K562 (cell line): ENCODE measurements around the gene ACAD10. TPM values are rescaled to one million over a fixed set of nuclear protein-coding genes. Genes with fewer than 3 reads are reported as not detected.

Source experiments
- HCFC1 ChIP-seq: IDR thresholded peaks from 2 replicates; pipeline ENCODE4 v1.6.1; 2012; ENCODE audit warnings: low read depth, low read length, improper control_type of control experiment
- MAFG ChIP-seq: fragments of 450-650 bp; conservative IDR thresholded peaks from 2 replicates; pipeline ENCODE4 v1.6.1; 2016; ENCODE audit warnings: missing genetic modification characterization, missing compliant biosample characterization
- MECOM ChIP-seq: fragments of 250-450 bp; sonication (Bioruptor Pico); IDR thresholded peaks from 2 replicates; pipeline ENCODE4 v1.8.0; 2022; ENCODE audit warnings: inconsistent platforms
- NFXL1 ChIP-seq: fragments of 450-650 bp; formaldehyde crosslinking; IDR thresholded peaks from 2 replicates; pipeline ENCODE4 v1.4.0; 2021; ENCODE audit warnings: mild to moderate bottlenecking
- PHF21A ChIP-seq: fragments of 450-650 bp; IDR thresholded peaks from 2 replicates; pipeline ENCODE4 v1.6.1; 2017; ENCODE audit warnings: low read depth, borderline replicate concordance
- POU5F1 ChIP-seq: fragments of 150-350 bp; IDR thresholded peaks from 2 replicates; pipeline ENCODE4 v1.6.1; 2014; ENCODE audit warnings: borderline replicate concordance, low read length, low read depth, mild to moderate bottlenecking; ENCODE audit not compliant: partially characterized antibody
- SAFB2 ChIP-seq: fragments of 200-400 bp; formaldehyde crosslinking; IDR thresholded peaks from 2 replicates; pipeline ENCODE4 v1.6.1; 2018; ENCODE audit warnings: borderline replicate concordance, low read length, low read depth, moderate library complexity; ENCODE audit not compliant: severe bottlenecking
- SAP30 ChIP-seq: fragments of 200-600 bp; sonication (generic); IDR thresholded peaks from 2 replicates; pipeline ENCODE4 v1.6.1; 2012; ENCODE audit warnings: borderline replicate concordance, low read depth, mild to moderate bottlenecking, moderate library complexity, low read length, control low read depth, inconsistent platforms; ENCODE audit not compliant: insufficient read depth, poor library complexity, severe bottlenecking
- SIN3A ChIP-seq, 2 experiments: fragments of 150-350 bp in 1 of 2; IDR thresholded peaks; 2 replicates each; pipeline ENCODE4 v1.6.1; 2011 to 2016; ENCODE audit warnings: borderline replicate concordance in 2 of 2, low read depth in 2 of 2, low read length in 2 of 2, mild to moderate bottlenecking in 2 of 2, moderate library complexity in 2 of 2; ENCODE audit not compliant: control insufficient read depth in 1 of 2
- SMARCA4 ChIP-seq: fragments of 450-650 bp; IDR thresholded peaks from 2 replicates; pipeline ENCODE4 v1.6.1; 2016
- SMC3 ChIP-seq: conservative IDR thresholded peaks from 2 replicates; pipeline ENCODE4 v1.6.1; 2011; ENCODE audit warnings: low read depth, low read length, improper control_type of control experiment; ENCODE audit not compliant: insufficient read depth
- SRSF3 ChIP-seq: fragments of 200-400 bp; formaldehyde crosslinking; IDR thresholded peaks from 2 replicates; pipeline ENCODE4 v1.6.1; 2016; ENCODE audit warnings: mild to moderate bottlenecking, low read length, moderate library complexity; ENCODE audit not compliant: insufficient read depth
- ZBTB17 ChIP-seq: fragments of 450-650 bp; formaldehyde crosslinking; IDR thresholded peaks from 2 replicates; pipeline ENCODE4 v1.4.0; 2020; ENCODE audit warnings: mild to moderate bottlenecking
- ZNF354B ChIP-seq: fragments of 250-450 bp; sonication (Bioruptor Pico); IDR thresholded peaks from 2 replicates; pipeline ENCODE4 v1.4.0; 2020
- ZNF609 ChIP-seq: sonication (generic); formaldehyde crosslinking; IDR thresholded peaks from 2 replicates; pipeline ENCODE4 v1.8.1; 2023; ENCODE audit warnings: missing genetic modification reagents, mild to moderate bottlenecking, borderline replicate concordance
- polyA plus RNA-seq, 8 experiments: library from polyadenylated mRNA; depleted of rRNA in 4 of 8; stranded (reverse) in 5 of 8; unstranded in 3 of 8; fragments of >200 nt; fragmentation: Nextera tagmentation in 2 of 8; fragmentation: Illumina TruSeq in 1 of 8; extraction: Ambion mirVana in 2 of 8; extraction: Trizol in 1 of 8; gene quantifications; 2 replicates each; pipeline versions ENCODE4 v1.2.1 to v1.2.3, GENCODE V29; 2011 to 2014; ENCODE audit warnings: inconsistent platforms in 1 of 8, missing spikeins in 1 of 8
- total RNA-seq, 7 experiments: library from RNA; depleted of rRNA in 6 of 7; stranded (reverse); fragments of >200 nt in 6 of 7; fragmentation: Illumina TruSeq in 2 of 7; extraction: Trizol in 2 of 7; gene quantifications; 2 replicates each; pipeline versions ENCODE4 v1.2.1 to v1.2.3, GENCODE V29; 2011 to 2021; ENCODE audit warnings: low replicate concordance in 1 of 7
- TF ChIP-seq, protein P1 (sequence below): fragments of 450-650 bp; IDR thresholded peaks from 2 replicates; pipeline ENCODE4 v1.6.1; 2016; ENCODE audit warnings: missing biosample characterization, missing genetic modification characterization
- TF ChIP-seq, protein P2 (sequence below): fragments of 450-650 bp; IDR thresholded peaks from 2 replicates; pipeline ENCODE4 v1.6.1; 2018; ENCODE audit warnings: mild to moderate bottlenecking, low read depth; ENCODE audit not compliant: partially characterized antibody
- TF ChIP-seq, protein P3 (sequence below), 2 experiments: fragments of 450-650 bp in 1 of 2; sonication (generic) in 1 of 2; formaldehyde crosslinking; conservative IDR thresholded peaks; 2 replicates each; pipeline versions ENCODE4 v1.4.0 to v1.8.1; 2020 to 2022; ENCODE audit warnings: mild to moderate bottlenecking in 1 of 2, missing genetic modification reagents in 1 of 2
- TF ChIP-seq, protein P4 (sequence below): sonication (generic); formaldehyde crosslinking; IDR thresholded peaks from 2 replicates; pipeline ENCODE4 v1.8.0; 2022; ENCODE audit warnings: missing genetic modification reagents, mild to moderate bottlenecking, borderline replicate concordance

Gene ACAD10
- total and polyA plus RNA-seq, 9 of the 15 experiments (the other 6 are each of a cell fraction or from before 2014, with no cell fraction given), result 2.3 to 19.2 (median 12.0) TPM

DNA sequence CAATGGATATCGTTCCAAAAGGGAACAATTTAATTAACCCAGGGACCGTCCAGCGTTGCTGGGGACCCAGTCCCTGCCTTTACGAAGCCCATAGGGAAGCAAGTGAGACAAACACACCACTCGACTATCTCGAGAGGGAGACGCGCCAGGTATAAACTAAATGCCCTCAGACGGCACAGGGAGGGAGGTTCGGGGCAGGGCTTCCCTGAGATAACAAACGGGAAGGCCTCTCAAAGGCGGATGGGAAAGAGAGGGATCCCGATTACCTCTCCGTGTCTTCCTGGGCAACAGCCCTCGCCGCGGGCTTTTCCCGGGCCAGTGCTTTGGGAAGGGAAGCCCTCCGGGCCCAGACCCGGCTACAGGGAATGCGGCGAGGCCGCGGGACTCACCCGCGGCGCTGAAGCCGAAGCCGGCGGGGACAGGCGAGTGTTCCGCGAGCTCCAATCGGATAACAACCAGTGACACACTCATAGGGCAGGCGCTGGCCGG is 487 bp upstream of the ACAD10 start (continued):
- TF ChIP-seq, protein P1, sequence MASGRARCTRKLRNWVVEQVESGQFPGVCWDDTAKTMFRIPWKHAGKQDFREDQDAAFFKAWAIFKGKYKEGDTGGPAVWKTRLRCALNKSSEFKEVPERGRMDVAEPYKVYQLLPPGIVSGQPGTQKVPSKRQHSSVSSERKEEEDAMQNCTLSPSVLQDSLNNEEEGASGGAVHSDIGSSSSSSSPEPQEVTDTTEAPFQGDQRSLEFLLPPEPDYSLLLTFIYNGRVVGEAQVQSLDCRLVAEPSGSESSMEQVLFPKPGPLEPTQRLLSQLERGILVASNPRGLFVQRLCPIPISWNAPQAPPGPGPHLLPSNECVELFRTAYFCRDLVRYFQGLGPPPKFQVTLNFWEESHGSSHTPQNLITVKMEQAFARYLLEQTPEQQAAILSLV, result no peak
- TF ChIP-seq POU5F1 (no peak), SMARCA4 (0 out of 2 replicates have a peak, but pooled peaks have one; percentile 11), MECOM (CRISPR knock-in tag) (no peak), MAFG (no peak), SAFB2 (no peak), NFXL1 (CRISPR knock-in tag) (no peak), HCFC1 (no peak), ZNF609 (no peak), PHF21A (no peak), SAP30 (peak; percentile 83), SIN3A (IDR thresholded peaks at IDR 0.05; ENCODE audit: borderline replicate concordance in 2 of 2, control insufficient read depth in 1 of 2, low read depth in 2 of 2, low read length in 2 of 2) (no peak; a peak in 1 of 4 replicates), SRSF3 (no peak), ZNF354B (CRISPR knock-in tag) (no peak), ZBTB17 (CRISPR knock-in tag) (no peak), SMC3 (no peak)
- TF ChIP-seq, protein P2, sequence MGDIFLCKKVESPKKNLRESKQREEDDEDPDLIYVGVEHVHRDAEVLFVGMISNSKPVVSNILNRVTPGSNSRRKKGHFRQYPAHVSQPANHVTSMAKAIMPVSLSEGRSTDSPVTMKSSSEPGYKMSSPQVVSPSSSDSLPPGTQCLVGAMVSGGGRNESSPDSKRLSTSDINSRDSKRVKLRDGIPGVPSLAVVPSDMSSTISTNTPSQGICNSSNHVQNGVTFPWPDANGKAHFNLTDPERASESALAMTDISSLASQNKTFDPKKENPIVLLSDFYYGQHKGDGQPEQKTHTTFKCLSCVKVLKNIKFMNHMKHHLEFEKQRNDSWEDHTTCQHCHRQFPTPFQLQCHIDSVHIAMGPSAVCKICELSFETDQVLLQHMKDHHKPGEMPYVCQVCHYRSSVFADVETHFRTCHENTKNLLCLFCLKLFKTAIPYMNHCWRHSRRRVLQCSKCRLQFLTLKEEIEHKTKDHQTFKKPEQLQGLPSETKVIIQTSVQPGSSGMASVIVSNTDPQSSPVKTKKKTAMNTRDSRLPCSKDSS, result no peak
- TF ChIP-seq, protein P3, sequence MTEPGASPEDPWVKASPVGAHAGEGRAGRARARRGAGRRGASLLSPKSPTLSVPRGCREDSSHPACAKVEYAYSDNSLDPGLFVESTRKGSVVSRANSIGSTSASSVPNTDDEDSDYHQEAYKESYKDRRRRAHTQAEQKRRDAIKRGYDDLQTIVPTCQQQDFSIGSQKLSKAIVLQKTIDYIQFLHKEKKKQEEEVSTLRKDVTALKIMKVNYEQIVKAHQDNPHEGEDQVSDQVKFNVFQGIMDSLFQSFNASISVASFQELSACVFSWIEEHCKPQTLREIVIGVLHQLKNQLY (CRISPR knock-in tag; conservative IDR thresholded peaks at IDR 0.05), result no peak
- TF ChIP-seq, protein P4, sequence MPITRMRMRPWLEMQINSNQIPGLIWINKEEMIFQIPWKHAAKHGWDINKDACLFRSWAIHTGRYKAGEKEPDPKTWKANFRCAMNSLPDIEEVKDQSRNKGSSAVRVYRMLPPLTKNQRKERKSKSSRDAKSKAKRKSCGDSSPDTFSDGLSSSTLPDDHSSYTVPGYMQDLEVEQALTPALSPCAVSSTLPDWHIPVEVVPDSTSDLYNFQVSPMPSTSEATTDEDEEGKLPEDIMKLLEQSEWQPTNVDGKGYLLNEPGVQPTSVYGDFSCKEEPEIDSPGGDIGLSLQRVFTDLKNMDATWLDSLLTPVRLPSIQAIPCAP (CRISPR knock-in tag), result no peak
